Thoracic aorta (tissue), 2 donors: Measurements from ENCODE around the gene SBF1. TPM values are rescaled to one million over a fixed set of nuclear protein-coding genes. Genes with fewer than 3 reads are reported as not detected.

ENCODE experiments used
- ATAC-seq: fragments of 150-250 bp; one replicate; pipeline ENCODE4 v1.8.0; 2017; ENCODE audit warnings: low read depth; ENCODE audit not compliant: insufficient number of reproducible peaks, low FRiP score
- DNase-seq: peaks from one replicate; pipeline ENCODE4 v3.0.0-alpha.2; 2020; ENCODE audit warnings: low spot score
- H3K27ac ChIP-seq, 2 donors: fragments of 200-600 bp; sonication (generic); 1 replicate in 1 of 2; 2 replicates in 1 of 2; pipeline ENCODE4 v1.5.1; 2016; ENCODE audit warnings: mild to moderate bottlenecking in 2 of 2, moderate library complexity in 2 of 2
- H3K27me3 ChIP-seq: fragments of 200-600 bp; sonication (generic); replicated peaks from 2 replicates; pipeline ENCODE4 v1.6.0; 2016; ENCODE audit warnings: mild to moderate bottlenecking; ENCODE audit not compliant: insufficient read depth
- H3K36me3 ChIP-seq: fragments of 200-600 bp; sonication (generic); one replicate; pipeline ENCODE4 v1.5.1; 2016
- H3K4me1 ChIP-seq, 2 donors: fragments of 200-600 bp; sonication (generic); 1 replicate in 1 of 2; 2 replicates in 1 of 2; pipeline versions ENCODE4 v1.5.1 to v1.6.0; 2016; ENCODE audit warnings: low read depth in 2 of 2, mild to moderate bottlenecking in 1 of 2; ENCODE audit not compliant: control insufficient read depth in 1 of 2
- H3K4me3 ChIP-seq: fragments of 200-600 bp; sonication (generic); 2 replicates; pipeline ENCODE4 v1.5.1; 2016; ENCODE audit warnings: mild to moderate bottlenecking
- H3K9me3 ChIP-seq: fragments of 200-600 bp; sonication (generic); 2 replicates; pipeline ENCODE4 v1.5.1; 2016
- total RNA-seq, 2 donors: library from RNA; depleted of rRNA; stranded (reverse); fragments of >200 nt; gene quantifications; one replicate each; pipeline versions ENCODE4 v1.1.0 to v1.2.3, GENCODE V29; 2016
- TF ChIP-seq, protein P1 (sequence below): fragments of 200-600 bp; sonication (generic); IDR thresholded peaks from one replicate; pipeline ENCODE4 v1.5.1; 2019; ENCODE audit warnings: antibody characterized with exemption

SBF1 gene
- total RNA-seq, 2 donors from 2014 or later = 72.9 to 99.9 TPM

DNA sequence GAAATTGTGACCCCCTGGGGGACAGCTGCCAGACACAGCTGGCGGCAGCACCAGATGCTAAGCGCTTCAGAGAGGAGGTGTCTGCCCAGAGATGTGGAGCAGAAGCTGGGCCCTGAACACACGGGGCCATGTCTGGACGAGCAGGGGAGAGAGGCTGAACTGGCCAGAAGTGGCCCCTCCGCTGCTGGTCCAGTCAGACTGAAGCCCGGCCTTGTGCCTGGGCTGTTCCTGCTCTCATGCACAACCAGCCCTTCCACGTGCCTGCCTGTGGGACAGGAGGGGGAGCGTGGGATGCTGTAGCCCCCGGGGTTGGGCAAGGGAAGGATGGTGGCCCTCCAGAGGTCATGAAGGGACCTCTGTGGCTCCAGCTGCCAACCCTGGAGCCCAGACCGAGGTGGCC, 8.3 kb upstream of the SBF1 start:
- Histone ChIP-seq H3K4me3 (no peak overlapping the region), H3K9me3 (no peaks in the 10 kb centered on the region), H3K36me3 (no peaks in the 10 kb centered on the region), H3K4me1 (no peaks in the 10 kb centered on the region), H3K27me3 (no peaks in the 10 kb centered on the region), H3K27ac (no peak overlapping the region)
- TF ChIP-seq, protein P1, sequence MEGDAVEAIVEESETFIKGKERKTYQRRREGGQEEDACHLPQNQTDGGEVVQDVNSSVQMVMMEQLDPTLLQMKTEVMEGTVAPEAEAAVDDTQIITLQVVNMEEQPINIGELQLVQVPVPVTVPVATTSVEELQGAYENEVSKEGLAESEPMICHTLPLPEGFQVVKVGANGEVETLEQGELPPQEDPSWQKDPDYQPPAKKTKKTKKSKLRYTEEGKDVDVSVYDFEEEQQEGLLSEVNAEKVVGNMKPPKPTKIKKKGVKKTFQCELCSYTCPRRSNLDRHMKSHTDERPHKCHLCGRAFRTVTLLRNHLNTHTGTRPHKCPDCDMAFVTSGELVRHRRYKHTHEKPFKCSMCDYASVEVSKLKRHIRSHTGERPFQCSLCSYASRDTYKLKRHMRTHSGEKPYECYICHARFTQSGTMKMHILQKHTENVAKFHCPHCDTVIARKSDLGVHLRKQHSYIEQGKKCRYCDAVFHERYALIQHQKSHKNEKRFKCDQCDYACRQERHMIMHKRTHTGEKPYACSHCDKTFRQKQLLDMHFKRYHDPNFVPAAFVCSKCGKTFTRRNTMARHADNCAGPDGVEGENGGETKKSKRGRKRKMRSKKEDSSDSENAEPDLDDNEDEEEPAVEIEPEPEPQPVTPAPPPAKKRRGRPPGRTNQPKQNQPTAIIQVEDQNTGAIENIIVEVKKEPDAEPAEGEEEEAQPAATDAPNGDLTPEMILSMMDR = no peak
- ATAC-seq (no peak), DNase-seq (no peak)

DNA sequence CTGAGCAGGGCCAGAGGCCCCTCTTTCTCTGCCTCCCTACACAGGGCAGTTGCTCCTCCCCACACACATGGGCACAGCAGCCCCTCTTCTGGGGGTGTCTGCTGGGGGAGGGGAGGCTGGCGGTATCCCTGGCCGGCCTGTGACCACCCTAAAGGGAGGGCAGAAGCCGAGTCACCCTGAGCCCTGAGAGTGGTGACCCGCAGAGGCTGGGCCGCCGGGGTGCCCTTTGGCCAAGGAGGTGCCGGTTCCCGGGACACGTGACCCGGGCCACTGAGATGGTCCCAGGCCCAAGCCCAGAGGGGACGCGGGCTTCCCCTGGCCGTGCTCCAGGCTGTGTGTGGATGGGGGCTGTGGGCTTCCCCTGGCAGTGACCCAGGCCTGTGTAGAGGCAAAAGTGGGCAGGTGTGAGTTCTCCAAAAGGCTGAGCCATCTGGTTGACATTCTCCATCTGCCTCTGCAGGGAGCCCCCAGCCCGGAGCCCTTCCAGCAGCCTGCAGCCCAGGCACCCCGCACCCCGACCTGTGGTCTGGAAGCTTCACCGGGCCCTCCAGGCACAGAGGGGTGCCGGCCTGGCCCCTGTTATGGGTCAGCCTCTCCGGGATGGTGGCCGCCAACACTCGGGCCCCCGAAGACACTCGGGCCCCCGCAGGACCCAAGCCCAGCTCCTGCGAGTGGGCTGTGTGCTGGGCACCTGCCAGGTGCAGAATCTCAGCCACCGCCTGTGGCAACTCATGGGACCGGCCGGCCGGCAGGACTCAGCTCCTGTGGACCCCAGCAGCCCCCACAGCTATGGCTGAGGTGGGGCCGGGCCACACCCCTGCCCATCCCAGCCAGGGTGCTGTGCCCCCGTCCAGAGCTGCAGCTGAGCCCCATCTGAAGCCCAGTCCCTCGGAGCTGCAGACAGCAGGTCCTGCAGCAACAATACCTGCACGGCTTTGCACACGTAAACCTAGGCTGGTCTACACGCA, 7.6 kb upstream of the SBF1 start:
- no peaks in the 10 kb centered on the region for H3K9me3 ChIP-seq
- no peaks in the 10 kb centered on the region for H3K36me3 ChIP-seq
- no peak for ATAC-seq
- H3K4me3 ChIP-seq = peak overlapping the region; percentile 64
- H3K27me3 ChIP-seq = no peaks in the 10 kb centered on the region
- TF ChIP-seq, protein P1 = no peak
- H3K4me1 ChIP-seq = no peaks in the 10 kb centered on the region
- DNase-seq = no peak
- H3K27ac ChIP-seq = no peak overlapping the region

DNA sequence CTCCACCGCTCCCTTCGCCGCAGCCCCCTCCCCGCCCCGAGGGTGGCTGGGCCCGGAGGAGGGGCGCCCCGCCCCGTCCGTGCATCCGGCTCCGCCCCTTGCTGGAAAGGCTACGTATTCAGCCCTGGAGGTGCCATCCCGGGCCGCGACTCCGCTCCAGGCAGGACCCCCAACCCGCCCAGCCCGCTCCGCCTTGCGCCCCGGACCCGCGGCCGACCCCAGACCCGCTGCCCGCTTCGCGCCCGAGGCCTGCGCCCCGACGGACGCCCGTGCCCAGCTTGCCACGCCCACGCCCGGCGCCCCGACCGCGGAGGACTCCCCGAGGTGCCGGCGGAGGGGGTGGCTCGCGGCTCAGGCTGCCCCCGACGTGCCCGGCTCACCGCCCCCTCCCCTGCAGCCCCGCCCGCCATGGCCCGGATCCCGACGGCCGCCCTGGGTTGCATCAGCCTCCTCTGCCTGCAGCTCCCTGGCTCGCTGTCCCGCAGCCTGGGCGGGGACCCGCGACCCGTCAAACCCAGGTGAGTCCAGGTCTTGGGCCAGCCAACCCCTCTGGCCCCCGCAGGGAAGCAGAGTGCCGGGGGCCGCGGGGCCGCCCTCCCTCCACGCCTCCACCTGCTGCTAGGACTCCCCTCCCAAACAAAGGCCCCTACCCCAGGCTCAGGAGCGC, 6.7 kb upstream of the SBF1 start, which contains the start of gene ADM2:
Gene ADM2, plus strand, starts transcription at position 104 of the 667 bp plus-strand sequence. Its CDS starts 305 bp downstream, at position 409.
- no peak for DNase-seq
- Histone ChIP-seq H3K4me1 (no peaks in the 10 kb centered on the region), H3K36me3 (no peaks in the 10 kb centered on the region), H3K27ac (no peak within 1 kb of the TSS), H3K4me3 (peak within 1 kb of the TSS; percentile 64), H3K27me3 (no peaks in the 10 kb centered on the region), H3K9me3 (no peaks in the 10 kb centered on the region)
- no peak for ATAC-seq
- TF ChIP-seq, protein P1 = no peak

DNA sequence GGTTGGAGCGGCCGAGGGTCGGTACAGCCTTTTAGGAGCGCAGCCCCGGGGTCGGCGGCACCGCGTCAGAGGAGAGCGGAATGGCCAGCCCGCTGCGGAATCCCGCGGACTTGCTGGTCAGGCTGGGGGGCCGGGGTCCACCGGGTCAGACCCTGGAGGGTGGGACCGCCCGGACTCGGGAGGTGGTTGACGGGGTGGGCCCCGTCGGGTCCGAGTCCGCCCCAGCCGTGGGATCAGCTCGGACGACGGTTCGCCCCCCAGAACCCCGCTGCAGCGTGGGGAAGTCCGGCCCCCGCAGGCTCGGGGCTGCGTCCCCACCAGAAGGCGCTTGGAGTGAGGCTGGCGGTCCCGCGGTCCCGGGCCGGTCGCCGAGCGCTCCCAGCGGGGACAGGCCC, 6.2 kb upstream of the SBF1 start:
- no peaks in the 10 kb centered on the region for H3K36me3 ChIP-seq
- no peak for ATAC-seq
- H3K27me3 ChIP-seq = no peaks in the 10 kb centered on the region
- peak overlapping the region; percentile 64 for H3K4me3 ChIP-seq
- no peaks in the 10 kb centered on the region for H3K9me3 ChIP-seq
- no peak for DNase-seq
- no peak overlapping the region for H3K27ac ChIP-seq
- no peaks in the 10 kb centered on the region for H3K4me1 ChIP-seq
- TF ChIP-seq, protein P1 = no peak

DNA sequence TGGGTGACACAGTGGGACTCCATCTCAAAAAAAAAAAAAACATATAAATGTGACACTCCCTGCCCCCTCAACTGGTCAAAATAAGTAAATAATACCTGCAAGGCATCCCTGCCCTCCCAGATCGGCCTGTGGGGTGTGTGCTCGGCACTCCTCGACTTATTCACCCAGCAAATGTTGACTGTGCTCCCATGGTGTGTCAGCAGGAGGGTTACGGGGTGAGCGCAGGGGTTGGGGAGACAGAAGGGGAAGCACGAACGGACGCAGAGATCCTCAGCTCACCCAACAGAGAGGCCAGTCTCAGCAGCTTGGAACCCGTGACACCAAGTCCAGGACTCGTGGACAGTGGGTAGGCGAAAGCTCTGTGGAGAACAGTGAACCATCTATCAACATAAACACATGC, 4.9 kb upstream of the SBF1 start:
- H3K27me3 ChIP-seq = no peaks in the 10 kb centered on the region
- TF ChIP-seq, protein P1 = no peak
- H3K27ac ChIP-seq = no peak overlapping the region
- no peaks in the 10 kb centered on the region for H3K9me3 ChIP-seq
- peaks cover 4 to 6% of the 10 kb centered on the region in 2 donors for H3K4me1 ChIP-seq
- DNase-seq (no peak), ATAC-seq (no peak)
- no peaks in the 10 kb centered on the region for H3K36me3 ChIP-seq
- no peak overlapping the region for H3K4me3 ChIP-seq
